Fibroblast of lung (primary cell): Measurements from ENCODE around the gene KCNQ4.

ENCODE experiments used
- EZH2 ChIP-seq: IDR thresholded peaks from 2 replicates; pipeline ENCODE4 v1.5.1; 2012; ENCODE audit warnings: low read length, control low read depth, mild to moderate bottlenecking; ENCODE audit errors: missing control alignments
- TF ChIP-seq, protein P1 (sequence below), 2 donors: IDR thresholded peaks in 1 of 2; conservative IDR thresholded peaks in 1 of 2; 1 replicate in 1 of 2; 2 replicates in 1 of 2; pipeline ENCODE4 v1.5.1; 2011 to 2012; ENCODE audit warnings: low read length in 2 of 2, control low read depth in 1 of 2, inconsistent platforms in 1 of 2, low read depth in 1 of 2, mild to moderate bottlenecking in 1 of 2

DNA sequence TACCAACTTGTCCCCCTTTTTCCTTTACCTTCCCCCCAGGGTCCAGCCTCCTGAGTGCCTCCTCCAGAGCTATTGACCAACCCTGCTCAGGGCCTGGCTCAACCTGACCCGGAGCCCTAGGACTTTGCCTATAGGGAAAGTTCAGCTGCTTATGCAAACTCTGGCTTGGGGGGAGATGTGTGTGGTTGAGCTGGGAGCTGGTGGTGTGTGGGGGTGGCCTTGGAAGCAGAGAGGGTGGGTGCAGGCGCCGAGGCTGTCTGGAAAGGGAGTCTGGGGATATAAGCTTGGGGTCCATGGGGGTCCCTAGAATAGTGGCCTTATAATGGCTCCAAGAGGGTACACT lies 14.1 kb downstream of the KCNQ4 start:
- TF ChIP-seq, protein P1, sequence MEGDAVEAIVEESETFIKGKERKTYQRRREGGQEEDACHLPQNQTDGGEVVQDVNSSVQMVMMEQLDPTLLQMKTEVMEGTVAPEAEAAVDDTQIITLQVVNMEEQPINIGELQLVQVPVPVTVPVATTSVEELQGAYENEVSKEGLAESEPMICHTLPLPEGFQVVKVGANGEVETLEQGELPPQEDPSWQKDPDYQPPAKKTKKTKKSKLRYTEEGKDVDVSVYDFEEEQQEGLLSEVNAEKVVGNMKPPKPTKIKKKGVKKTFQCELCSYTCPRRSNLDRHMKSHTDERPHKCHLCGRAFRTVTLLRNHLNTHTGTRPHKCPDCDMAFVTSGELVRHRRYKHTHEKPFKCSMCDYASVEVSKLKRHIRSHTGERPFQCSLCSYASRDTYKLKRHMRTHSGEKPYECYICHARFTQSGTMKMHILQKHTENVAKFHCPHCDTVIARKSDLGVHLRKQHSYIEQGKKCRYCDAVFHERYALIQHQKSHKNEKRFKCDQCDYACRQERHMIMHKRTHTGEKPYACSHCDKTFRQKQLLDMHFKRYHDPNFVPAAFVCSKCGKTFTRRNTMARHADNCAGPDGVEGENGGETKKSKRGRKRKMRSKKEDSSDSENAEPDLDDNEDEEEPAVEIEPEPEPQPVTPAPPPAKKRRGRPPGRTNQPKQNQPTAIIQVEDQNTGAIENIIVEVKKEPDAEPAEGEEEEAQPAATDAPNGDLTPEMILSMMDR (conservative IDR thresholded peaks at IDR 0.05 in 1 of 2, IDR thresholded peaks at IDR 0.05 in 1 of 2; ENCODE audit: low read depth in 1 of 2, low read length in 2 of 2): no peak
- TF ChIP-seq EZH2: no peak
